Epithelial cell of esophagus (primary cell): ENCODE data around the gene EPHA1.

Source experiments
- DNase-seq: peaks from one replicate; pipeline ENCODE4 v3.0.0; 2010; ENCODE audit warnings: low read depth
- H3K4me3 ChIP-seq: 2 replicates; pipeline ENCODE4 v1.5.1; 2011; ENCODE audit warnings: mild to moderate bottlenecking, low read length, control low read depth
- CTCF ChIP-seq: IDR thresholded peaks from 2 replicates; pipeline ENCODE4 v1.5.1; 2011; ENCODE audit warnings: low read depth, mild to moderate bottlenecking, low read length, control low read depth, inconsistent platforms; ENCODE audit not compliant: insufficient read depth; ENCODE audit errors: missing control alignments

Gene EPHA1

GRCh38 chr7:143341842-143342241, 66.8 kb downstream of the EPHA1 start:
- TF ChIP-seq CTCF = no peak
- no peak for DNase-seq
- H3K4me3 ChIP-seq = no peak overlapping the region
